Spinal cord (tissue), 10 donors: ENCODE results near the gene ZC3H8. TPM values are rescaled to one million over a fixed set of nuclear protein-coding genes. Genes with fewer than 3 reads are reported as not detected.
"Not testable (repeated sequence)": the region's sequence is repeated elsewhere in the genome, so short reads cannot be mapped to it uniquely, and the experiment has no call there.

Source experiments
- DNase-seq, 6 donors: peaks; one replicate each; pipeline versions ENCODE4 v3.0.0 to v3.0.0-alpha.2; 2013 to 2015; ENCODE audit warnings: low spot score in 6 of 6, low read depth in 4 of 6
- H3K27ac ChIP-seq: one replicate; pipeline ENCODE4 v1.5.1; 2013; ENCODE audit warnings: low read depth, low read length, control low read depth
- H3K27me3 ChIP-seq: one replicate; pipeline ENCODE4 v1.6.1; 2013; ENCODE audit warnings: low read length; ENCODE audit not compliant: control insufficient read depth, insufficient read depth
- H3K36me3 ChIP-seq: one replicate; pipeline ENCODE4 v1.6.1; 2013; ENCODE audit warnings: low read length; ENCODE audit not compliant: control insufficient read depth, insufficient read depth
- H3K4me1 ChIP-seq: one replicate; pipeline ENCODE4 v1.6.1; 2013; ENCODE audit warnings: low read length; ENCODE audit not compliant: control insufficient read depth, insufficient read depth
- H3K4me3 ChIP-seq: one replicate; pipeline ENCODE4 v1.5.1; 2013; ENCODE audit warnings: low read depth, low read length, control low read depth
- H3K9me3 ChIP-seq: one replicate; pipeline ENCODE4 v1.6.1; 2013; ENCODE audit warnings: low read length; ENCODE audit not compliant: control insufficient read depth, insufficient read depth
- WGBS: methylation state at CpG from one replicate; pipeline ENCODE4 v1.1.5; 2013; ENCODE audit warnings: missing lambda C conversion rate; ENCODE audit not compliant: insufficient coverage; 5-methylcytosine and 5-hydroxymethylcytosine counted together
- polyA plus RNA-seq, 2 donors: library from polyadenylated mRNA; unstranded; fragments of 120-200 nt; gene quantifications; one replicate each; pipeline ENCODE4 v1.2.1, GENCODE V29; 2013; ENCODE audit not compliant: insufficient read length in 2 of 2
- total RNA-seq, 2 donors: library from RNA; depleted of rRNA in 1 of 2; stranded (reverse); fragments of 120-200 nt in 1 of 2; fragments of >200 nt in 1 of 2; gene quantifications; one replicate each; pipeline versions ENCODE4 v1.2.3 to v1.2.4, GENCODE V29; 2013 to 2014
- donor health status: healthy.

Gene ZC3H8
- total and polyA plus RNA-seq, 4 donors, result 14.3 to 22.7 (median 17.7) TPM

DNA sequence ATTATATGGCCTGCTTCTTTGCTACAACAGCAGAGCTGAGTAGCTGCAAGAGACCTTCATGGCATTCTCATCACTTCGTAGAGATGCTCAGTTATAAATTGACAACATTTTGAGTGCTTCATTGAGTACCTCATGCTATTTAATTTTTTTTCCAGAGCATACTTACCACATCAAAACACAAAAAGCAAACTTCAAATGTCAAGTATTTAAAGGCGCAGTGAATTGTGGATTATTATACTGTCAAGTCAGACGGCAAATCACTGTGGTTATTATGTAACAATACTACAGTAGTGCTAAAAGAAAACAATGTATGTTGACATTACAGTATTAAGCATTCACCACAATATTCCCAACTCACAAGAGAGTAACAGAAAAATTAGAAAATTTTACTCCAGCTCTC, 12.5 kb downstream of the ZC3H8 start:
- Histone ChIP-seq H3K9me3 (peaks cover 1% of the 10 kb centered on the region), H3K36me3 (peaks cover 6% of the 10 kb centered on the region), H3K27me3 (no peaks in the 10 kb centered on the region), H3K4me3 (no peak overlapping the region), H3K27ac (no peak overlapping the region), H3K4me1 (no peaks in the 10 kb centered on the region)
- DNase-seq, result no peak
- WGBS, result no CpG with 5 or more reads among the region's 3 CpGs

GRCh38 chr2:112239862-112240261, 15.0 kb downstream of the ZC3H8 start:
- Histone ChIP-seq H3K9me3 (no peaks in the 10 kb centered on the region), H3K36me3 (no peaks in the 10 kb centered on the region), H3K4me1 (no peaks in the 10 kb centered on the region), H3K27ac (no peak overlapping the region), H3K27me3 (no peaks in the 10 kb centered on the region), H3K4me3 (no peak overlapping the region)
- no peak for DNase-seq
- WGBS, result 100% methylated on average over 1 of the region's 1 CpG

- no peak for DNase-seq
Observed at GRCh38 chr2:112230371-112230770, 24.5 kb downstream of the ZC3H8 start.

DNA sequence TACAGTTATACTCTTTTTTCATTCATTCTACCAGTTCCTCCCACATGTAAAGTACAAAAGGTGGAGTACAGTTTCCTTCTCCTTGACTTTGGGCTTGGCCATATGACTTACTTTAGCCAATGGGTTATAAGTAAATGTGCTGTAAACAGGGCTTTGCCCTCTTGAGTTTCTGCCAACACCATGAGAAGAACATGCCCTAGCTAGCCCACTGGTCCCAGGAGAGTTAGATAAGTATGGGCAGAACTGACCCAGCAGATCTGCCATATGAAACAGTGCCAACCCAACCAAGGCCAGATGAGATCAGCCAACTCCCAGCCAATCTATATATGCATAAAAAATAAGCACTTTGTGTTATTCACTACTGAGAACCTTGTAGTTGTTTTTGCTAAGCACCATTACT, 25.5 kb downstream of the ZC3H8 start:
- Histone ChIP-seq H3K27me3 (no peaks in the 10 kb centered on the region), H3K27ac (no peak overlapping the region), H3K9me3 (no peaks in the 10 kb centered on the region), H3K36me3 (peaks cover 6% of the 10 kb centered on the region), H3K4me3 (no peak overlapping the region), H3K4me1 (no peaks in the 10 kb centered on the region)
- no peak for DNase-seq

More at GRCh38 chr2:112230371-112230770, 24.5 kb downstream of the ZC3H8 start:
- Histone ChIP-seq H3K36me3 (peaks cover 6% of the 10 kb centered on the region), H3K4me3 (no peak overlapping the region), H3K27me3 (no peaks in the 10 kb centered on the region), H3K4me1 (no peaks in the 10 kb centered on the region), H3K9me3 (no peaks in the 10 kb centered on the region), H3K27ac (no peak overlapping the region)
- WGBS, result no CpG with 5 or more reads among the region's 3 CpGs

- H3K27me3 ChIP-seq, result no peaks in the 10 kb centered on the region
- no peaks in the 10 kb centered on the region for H3K9me3 ChIP-seq
- H3K27ac ChIP-seq, result no peak overlapping the region
- DNase-seq, result no peak
- no peak overlapping the region for H3K4me3 ChIP-seq
- no CpG with 5 or more reads among the region's 3 CpGs for WGBS
- H3K4me1 ChIP-seq, result no peaks in the 10 kb centered on the region
- peaks cover 4% of the 10 kb centered on the region for H3K36me3 ChIP-seq
Observed at GRCh38 chr2:112220831-112221230, 34.0 kb downstream of the ZC3H8 start.

GRCh38 chr2:112220186-112220585, 34.7 kb downstream of the ZC3H8 start:
- no peak for DNase-seq
- Histone ChIP-seq H3K4me1 (no peaks in the 10 kb centered on the region), H3K36me3 (peaks cover 4% of the 10 kb centered on the region), H3K27ac (no peak overlapping the region), H3K9me3 (no peaks in the 10 kb centered on the region), H3K4me3 (no peak overlapping the region), H3K27me3 (no peaks in the 10 kb centered on the region)
- WGBS, result 100% methylated on average over 2 of the region's 3 CpGs

GRCh38 chr2:112217854-112218253, 37.0 kb downstream of the ZC3H8 start:
- Histone ChIP-seq H3K36me3 (peaks cover 7% of the 10 kb centered on the region), H3K4me1 (no peaks in the 10 kb centered on the region), H3K27me3 (no peaks in the 10 kb centered on the region), H3K27ac (no peak overlapping the region), H3K4me3 (no peak overlapping the region), H3K9me3 (no peaks in the 10 kb centered on the region)
- DNase-seq, result no peak

DNA sequence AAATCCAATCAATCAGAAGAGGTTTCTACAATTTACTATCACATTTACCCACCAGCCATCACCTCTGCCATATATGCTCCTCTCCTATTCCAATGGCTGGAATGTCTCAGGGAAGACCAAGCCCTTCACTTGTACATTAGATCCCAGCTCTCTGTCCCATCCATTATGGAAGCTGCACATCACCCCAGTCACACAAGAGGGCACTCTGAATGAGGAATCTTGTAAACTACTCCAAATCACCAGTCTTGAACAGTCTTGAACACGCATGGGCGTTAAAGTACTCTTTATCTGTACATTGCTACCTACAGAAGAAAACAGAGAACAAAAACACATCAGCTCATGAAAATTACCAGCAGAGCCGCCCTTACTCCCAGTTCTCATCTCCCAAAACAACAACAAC, 38.7 kb downstream of the ZC3H8 start:
- Histone ChIP-seq H3K36me3 (peaks cover 3% of the 10 kb centered on the region), H3K4me3 (no peak overlapping the region), H3K9me3 (no peaks in the 10 kb centered on the region), H3K4me1 (no peaks in the 10 kb centered on the region), H3K27ac (no peak overlapping the region), H3K27me3 (no peaks in the 10 kb centered on the region)
- DNase-seq, result peak in 1 of 6 donors; percentile 5
- 100% methylated on average over 1 of the region's 3 CpGs for WGBS

- H3K36me3 ChIP-seq, H3K9me3 ChIP-seq, H3K27ac ChIP-seq, H3K27me3 ChIP-seq, H3K4me3 ChIP-seq, DNase-seq, H3K4me1 ChIP-seq: not testable (repeated sequence)
- 83% methylated on average over 1 of the region's 3 CpGs for whole genome bisulfite sequencing
Observed at GRCh38 chr2:112207905-112208304, 46.9 kb downstream of the ZC3H8 start.

DNA sequence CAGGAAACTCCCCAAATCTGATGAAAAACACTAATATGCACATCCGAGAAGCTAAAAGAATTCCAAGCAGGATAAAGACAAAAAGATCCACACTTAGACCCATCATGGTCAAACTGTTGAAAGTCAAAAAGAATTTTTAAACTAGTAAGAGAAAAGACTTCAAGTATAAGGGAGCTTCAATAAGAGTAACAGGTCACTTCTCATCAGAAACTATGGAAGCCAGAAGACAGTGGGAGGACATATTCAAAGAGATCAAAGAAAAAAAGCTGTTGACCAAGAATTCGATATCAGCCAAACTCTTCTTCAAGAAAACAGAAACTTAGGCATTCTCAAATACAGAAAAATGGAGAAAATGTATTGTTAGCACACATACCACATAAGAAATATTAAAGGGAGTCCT, 50.4 kb downstream of the ZC3H8 start:
- peaks cover 5% of the 10 kb centered on the region for H3K9me3 ChIP-seq
- H3K27ac ChIP-seq, result no peak overlapping the region
- H3K4me1 ChIP-seq, result no peaks in the 10 kb centered on the region
- no peak for DNase-seq
- H3K36me3 ChIP-seq, result no peaks in the 10 kb centered on the region
- no peaks in the 10 kb centered on the region for H3K27me3 ChIP-seq
- no peak overlapping the region for H3K4me3 ChIP-seq
- WGBS, result no CpG with 5 or more reads among the region's 2 CpGs
